ENCODE measurements around the gene TTLL5. TPM values are rescaled to one million over a fixed set of nuclear protein-coding genes. Genes with fewer than 3 reads are reported as not detected.

The TTLL5 gene
- total and polyA plus RNA-seq, 2 donors (not counting 1 experiment from before 2014, with no cell fraction given) = 16.1 to 23.8 TPM

DNA sequence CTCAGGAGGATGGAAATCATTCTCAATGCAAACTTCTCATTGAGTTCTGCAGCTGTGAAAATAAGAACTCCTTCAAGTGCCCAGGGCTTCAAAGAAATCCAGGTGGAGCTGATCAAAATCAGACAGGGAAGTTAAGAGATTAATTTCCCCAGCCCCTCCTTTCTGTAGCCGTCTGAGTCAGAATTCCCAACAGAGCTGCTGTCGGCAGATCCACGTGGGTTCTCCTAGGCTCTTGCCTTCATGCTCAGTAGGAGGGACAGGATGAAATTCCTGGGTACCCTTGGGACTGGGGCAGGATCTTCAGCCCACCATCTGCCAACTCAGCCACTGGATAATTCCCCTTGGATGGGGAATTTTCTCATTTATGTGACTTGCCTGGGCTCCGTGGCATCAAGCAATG, 307.4 kb downstream of the TTLL5 start:
- Histone ChIP-seq H3K9me3 (ENCODE audit: control insufficient read depth, insufficient read depth, low read depth, low read length) (no peaks in the 10 kb centered on the region), H3K4me1 (ENCODE audit: control insufficient read depth, extremely low read depth, insufficient read depth, low read length) (peaks cover 2% of the 10 kb centered on the region), H3K79me2 (ENCODE audit: control insufficient read depth, insufficient read depth, low read length) (no peaks in the 10 kb centered on the region), H2AFZ (ENCODE audit: low read length) (no peak overlapping the region), H3K4me2 (ENCODE audit: extremely low read depth, insufficient read depth, low read length) (no peak overlapping the region), H3K4me3 (replicated peaks in 1 of 4; ENCODE audit: control extremely low read depth in 1 of 4, insufficient read depth in 1 of 4, low read depth in 3 of 4, low read length in 4 of 4) (no peak overlapping the region), H3K27ac (ENCODE audit: insufficient read depth, low read length) (no peak overlapping the region), H3K27me3 (ENCODE audit: control insufficient read depth, insufficient read depth, low read length) (no peaks in the 10 kb centered on the region), H3K36me3 (ENCODE audit: control insufficient read depth, insufficient read depth, low read length) (no peaks in the 10 kb centered on the region), H4K20me1 (ENCODE audit: control insufficient read depth, extremely low read depth, insufficient read depth, low read length) (no peaks in the 10 kb centered on the region), H3K9ac (ENCODE audit: insufficient read depth, low read length) (no peak overlapping the region)
- DNase-seq (ENCODE audit: low read depth in 2 of 2) = peak in 1 of 2 donors; percentile 55
- TF ChIP-seq, protein P1, sequence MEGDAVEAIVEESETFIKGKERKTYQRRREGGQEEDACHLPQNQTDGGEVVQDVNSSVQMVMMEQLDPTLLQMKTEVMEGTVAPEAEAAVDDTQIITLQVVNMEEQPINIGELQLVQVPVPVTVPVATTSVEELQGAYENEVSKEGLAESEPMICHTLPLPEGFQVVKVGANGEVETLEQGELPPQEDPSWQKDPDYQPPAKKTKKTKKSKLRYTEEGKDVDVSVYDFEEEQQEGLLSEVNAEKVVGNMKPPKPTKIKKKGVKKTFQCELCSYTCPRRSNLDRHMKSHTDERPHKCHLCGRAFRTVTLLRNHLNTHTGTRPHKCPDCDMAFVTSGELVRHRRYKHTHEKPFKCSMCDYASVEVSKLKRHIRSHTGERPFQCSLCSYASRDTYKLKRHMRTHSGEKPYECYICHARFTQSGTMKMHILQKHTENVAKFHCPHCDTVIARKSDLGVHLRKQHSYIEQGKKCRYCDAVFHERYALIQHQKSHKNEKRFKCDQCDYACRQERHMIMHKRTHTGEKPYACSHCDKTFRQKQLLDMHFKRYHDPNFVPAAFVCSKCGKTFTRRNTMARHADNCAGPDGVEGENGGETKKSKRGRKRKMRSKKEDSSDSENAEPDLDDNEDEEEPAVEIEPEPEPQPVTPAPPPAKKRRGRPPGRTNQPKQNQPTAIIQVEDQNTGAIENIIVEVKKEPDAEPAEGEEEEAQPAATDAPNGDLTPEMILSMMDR (conservative IDR thresholded peaks at IDR 0.05 in 1 of 2, IDR thresholded peaks at IDR 0.05 in 1 of 2; ENCODE audit: low read depth in 1 of 2, low read length in 2 of 2) = no peak
- TF ChIP-seq EZH2 (IDR thresholded peaks at IDR 0.05; ENCODE audit: low read length, missing control alignments) = no peak

DNA sequence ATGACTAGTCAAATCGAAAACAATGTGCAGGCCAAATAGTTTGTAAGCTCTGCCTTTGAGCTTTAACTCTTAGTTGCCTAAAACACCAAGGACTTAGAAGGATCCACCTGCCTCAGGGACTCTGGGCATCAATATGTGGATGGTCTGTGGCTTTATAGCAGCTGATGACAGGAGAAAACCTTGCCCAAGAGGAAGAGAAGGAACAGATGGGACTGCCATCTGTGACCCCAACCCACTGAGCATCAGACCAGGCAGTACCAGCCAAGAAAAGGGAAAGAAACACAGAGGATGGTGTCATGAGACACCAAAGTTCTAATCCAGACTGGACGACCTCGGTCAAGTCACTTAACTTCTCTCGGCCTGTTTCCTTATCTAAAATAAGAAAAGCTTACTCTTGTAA, 308.1 kb downstream of the TTLL5 start:
- DNase-seq (ENCODE audit: low read depth in 2 of 2) = no peak
- Histone ChIP-seq H3K27me3 (ENCODE audit: control insufficient read depth, insufficient read depth, low read length) (no peaks in the 10 kb centered on the region), H2AFZ (ENCODE audit: low read length) (no peak overlapping the region), H4K20me1 (ENCODE audit: control insufficient read depth, extremely low read depth, insufficient read depth, low read length) (no peaks in the 10 kb centered on the region), H3K9ac (ENCODE audit: insufficient read depth, low read length) (no peak overlapping the region), H3K4me2 (ENCODE audit: extremely low read depth, insufficient read depth, low read length) (no peak overlapping the region), H3K27ac (ENCODE audit: insufficient read depth, low read length) (no peak overlapping the region), H3K36me3 (ENCODE audit: control insufficient read depth, insufficient read depth, low read length) (no peaks in the 10 kb centered on the region), H3K79me2 (ENCODE audit: control insufficient read depth, insufficient read depth, low read length) (no peaks in the 10 kb centered on the region), H3K4me3 (replicated peaks in 1 of 4; ENCODE audit: control extremely low read depth in 1 of 4, insufficient read depth in 1 of 4, low read depth in 3 of 4, low read length in 4 of 4) (no peak overlapping the region), H3K4me1 (ENCODE audit: control insufficient read depth, extremely low read depth, insufficient read depth, low read length) (peaks cover 2% of the 10 kb centered on the region), H3K9me3 (ENCODE audit: control insufficient read depth, insufficient read depth, low read depth, low read length) (no peaks in the 10 kb centered on the region)
- TF ChIP-seq, protein P1 (conservative IDR thresholded peaks at IDR 0.05 in 1 of 2, IDR thresholded peaks at IDR 0.05 in 1 of 2; ENCODE audit: low read depth in 1 of 2, low read length in 2 of 2) = no peak
- no peak for TF ChIP-seq EZH2 (IDR thresholded peaks at IDR 0.05; ENCODE audit: low read length, missing control alignments)

DNA sequence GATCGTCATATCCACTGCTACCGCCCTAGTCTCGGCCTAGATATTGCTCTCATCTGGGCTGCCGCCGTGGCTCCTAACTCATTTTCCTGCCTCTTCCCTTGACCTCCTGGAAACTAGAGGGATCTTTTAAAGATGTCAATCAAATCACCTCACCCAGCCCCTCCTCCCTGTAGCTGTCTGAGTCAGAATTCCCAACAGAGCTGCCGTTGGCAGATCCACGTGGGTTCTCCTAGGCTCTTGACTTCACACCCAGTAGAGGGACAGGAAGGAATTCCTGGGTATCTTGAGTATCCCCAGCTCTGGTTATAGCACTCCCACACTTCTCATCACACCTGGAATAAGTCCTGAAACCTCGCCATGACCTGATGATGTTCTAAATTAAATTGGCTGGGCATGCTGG, 308.8 kb downstream of the TTLL5 start:
- Histone ChIP-seq H3K27ac (ENCODE audit: insufficient read depth, low read length) (no peak overlapping the region), H3K9me3 (ENCODE audit: control insufficient read depth, insufficient read depth, low read depth, low read length) (no peaks in the 10 kb centered on the region), H3K9ac (ENCODE audit: insufficient read depth, low read length) (no peak overlapping the region), H3K4me2 (ENCODE audit: extremely low read depth, insufficient read depth, low read length) (no peak overlapping the region), H3K4me1 (ENCODE audit: control insufficient read depth, extremely low read depth, insufficient read depth, low read length) (peaks cover 2% of the 10 kb centered on the region), H3K79me2 (ENCODE audit: control insufficient read depth, insufficient read depth, low read length) (no peaks in the 10 kb centered on the region), H3K36me3 (ENCODE audit: control insufficient read depth, insufficient read depth, low read length) (no peaks in the 10 kb centered on the region), H2AFZ (ENCODE audit: low read length) (no peak overlapping the region), H3K4me3 (replicated peaks in 1 of 4; ENCODE audit: control extremely low read depth in 1 of 4, insufficient read depth in 1 of 4, low read depth in 3 of 4, low read length in 4 of 4) (no peak overlapping the region), H3K27me3 (ENCODE audit: control insufficient read depth, insufficient read depth, low read length) (no peaks in the 10 kb centered on the region), H4K20me1 (ENCODE audit: control insufficient read depth, extremely low read depth, insufficient read depth, low read length) (no peaks in the 10 kb centered on the region)
- TF ChIP-seq, protein P1 (conservative IDR thresholded peaks at IDR 0.05 in 1 of 2, IDR thresholded peaks at IDR 0.05 in 1 of 2; ENCODE audit: low read depth in 1 of 2, low read length in 2 of 2) = no peak
- TF ChIP-seq EZH2 (IDR thresholded peaks at IDR 0.05; ENCODE audit: low read length, missing control alignments) = no peak
- peak in 1 of 2 donors; percentile 11 for DNase-seq (ENCODE audit: low read depth in 2 of 2)
